HS-5 (cell line): ENCODE measurements around the gene ROS1.

Source experiments
- DNase-seq: peaks from one replicate; pipeline ENCODE4 v3.0.0-alpha.2; 2012; ENCODE audit warnings: low read depth

Gene ROS1

GRCh38 chr6:117309069-117309468 is 116.7 kb downstream of the ROS1 start:
- DNase-seq: no peak

- no peak for DNase-seq
Measured at GRCh38 chr6:117307655-117308054, 118.1 kb downstream of the ROS1 start.

GRCh38 chr6:117306227-117306790 is 119.4 kb downstream of the ROS1 start:
- no peak for DNase-seq

- no peak for DNase-seq
Measured at GRCh38 chr6:117304446-117304845, 121.3 kb downstream of the ROS1 start.

- no peak for DNase-seq
Measured at GRCh38 chr6:117303323-117303722, 122.4 kb downstream of the ROS1 start.

- no peak for DNase-seq
Measured at GRCh38 chr6:117298941-117299340, 126.8 kb downstream of the ROS1 start.

GRCh38 chr6:117290173-117290846 is 135.4 kb downstream of the ROS1 start:
- no peak for DNase-seq

GRCh38 chr6:117288083-117288715 is 137.5 kb downstream of the ROS1 start:
- no peak for DNase-seq

GRCh38 chr6:117280922-117281321 is 144.8 kb downstream of the ROS1 start:
- DNase-seq: no peak

- no peak for DNase-seq
Measured at GRCh38 chr6:117276778-117277316, 148.9 kb downstream of the ROS1 start.

- DNase-seq: no peak
Measured at GRCh38 chr6:117275711-117276110, 150.0 kb downstream of the ROS1 start.

- DNase-seq: no peak
Measured at GRCh38 chr6:117275205-117275604, 150.5 kb downstream of the ROS1 start.

- no peak for DNase-seq
Measured at GRCh38 chr6:117272891-117273290, 152.9 kb downstream of the ROS1 start.

- DNase-seq: no peak
Measured at GRCh38 chr6:117272032-117272866, 153.5 kb downstream of the ROS1 start.

GRCh38 chr6:117270843-117271507 is 154.8 kb downstream of the ROS1 start:
- no peak for DNase-seq

- DNase-seq: no peak
Measured at GRCh38 chr6:117270055-117270842, 155.5 kb downstream of the ROS1 start.

GRCh38 chr6:117269638-117270054 is 156.1 kb downstream of the ROS1 start:
- no peak for DNase-seq

GRCh38 chr6:117268924-117269323 is 156.8 kb downstream of the ROS1 start:
- DNase-seq: no peak

GRCh38 chr6:117267766-117268534 is 157.8 kb downstream of the ROS1 start:
- no peak for DNase-seq

GRCh38 chr6:117267054-117267347 is 158.7 kb downstream of the ROS1 start:
- DNase-seq: no peak
